A549 treated with ZK216348 at 1 μM for 4 hours (cell line): ENCODE results near the gene OPALIN. TPM values are rescaled to one million over a fixed set of nuclear protein-coding genes. Genes with fewer than 3 reads are reported as not detected.

ENCODE experiments used
- total RNA-seq: library from RNA; stranded (reverse); fragments of 200-300 nt; extraction: Qiagen RNA extraction; gene quantifications from 5 replicates; pipeline ENCODE4 v1.2.3, GENCODE V29; 2022; ENCODE audit warnings: low read depth

Gene OPALIN, protein sequence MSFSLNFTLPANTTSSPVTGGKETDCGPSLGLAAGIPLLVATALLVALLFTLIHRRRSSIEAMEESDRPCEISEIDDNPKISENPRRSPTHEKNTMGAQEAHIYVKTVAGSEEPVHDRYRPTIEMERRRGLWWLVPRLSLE
- not detected in 5 replicates for total RNA-seq

DNA sequence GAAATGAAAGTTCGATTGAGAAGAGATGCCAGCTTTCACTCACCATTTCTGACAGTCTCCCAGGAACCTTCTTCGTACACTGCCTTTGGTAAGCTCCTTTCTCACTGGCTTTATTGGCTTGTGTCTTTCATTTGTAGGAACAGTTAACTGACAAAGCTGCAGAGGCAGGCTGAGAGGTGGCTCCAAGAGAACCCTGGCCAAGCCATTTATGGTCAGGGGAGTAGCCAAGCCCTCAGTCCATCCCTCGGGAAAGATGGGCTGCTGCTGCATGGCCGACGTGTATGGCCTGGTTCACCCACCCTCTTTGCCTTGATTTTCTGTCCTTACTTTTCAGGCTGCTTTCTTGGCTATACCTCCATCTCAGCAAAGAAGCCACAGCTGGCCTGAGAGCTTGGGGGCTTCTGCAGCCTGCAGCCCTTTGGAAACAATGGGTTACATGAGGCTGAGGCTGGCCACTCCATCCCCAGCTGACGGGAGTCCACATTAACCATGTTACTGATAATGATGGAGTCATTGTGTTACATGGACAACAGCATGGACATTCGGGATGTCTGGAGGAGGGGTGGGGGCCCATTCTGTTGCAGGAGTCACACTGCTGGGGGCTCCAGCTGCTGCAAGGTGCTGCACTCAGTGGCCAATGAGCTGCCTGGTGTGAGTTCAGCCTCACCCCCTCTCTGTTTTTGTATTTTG lies at the start of gene OPALIN:
Gene OPALIN (minus strand): TSS at position 152 of the 690 bp plus-strand sequence. CDS start 106 bp downstream, at position 46.

DNA sequence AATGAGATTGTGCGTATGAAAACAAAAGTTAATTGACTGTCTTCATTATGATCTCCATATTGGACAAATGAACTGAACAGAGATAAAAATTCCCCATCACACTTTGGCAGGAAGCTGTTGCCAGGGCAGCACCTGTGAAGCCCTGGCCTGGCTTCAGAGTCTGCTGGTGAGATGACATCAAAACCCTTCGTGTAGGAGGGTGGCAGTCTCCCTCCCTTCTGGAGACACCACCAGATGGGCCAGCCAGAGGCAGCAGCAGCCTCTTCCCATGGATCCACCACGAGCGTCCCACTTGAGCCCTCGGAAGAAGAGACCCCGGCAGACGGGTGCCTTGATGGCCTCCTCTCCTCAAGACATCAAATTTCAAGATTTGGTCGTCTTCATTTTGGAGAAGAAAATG lies 54.6 kb downstream of the OPALIN start, which contains the start of gene DNTT:
Gene DNTT (plus strand): TSS at position 205 of the 400 bp plus-strand sequence. CDS start 64 bp downstream, at position 269.

Other genes with a start within 250 kb of the OPALIN start
- 3.8 to 9.3 TPM (median 6.8 TPM) in 5 replicates for gene ZNF518A, start 228.7 kb downstream of the OPALIN start, total RNA-seq
- gene BLNK, start 87.4 kb downstream of the OPALIN start, total RNA-seq: not detected in 5 replicates
- gene DNTT, start 54.6 kb downstream of the OPALIN start, total RNA-seq: not detected in 5 replicates
- 0.08 to 0.16 TPM (median 0.12 TPM) in 4 of 5 replicates, not detected in the other for gene TLL2, start 154.9 kb upstream of the OPALIN start, total RNA-seq
- gene TM9SF3, start 228.0 kb upstream of the OPALIN start, total RNA-seq: 34.7 to 105 TPM (median 83.0 TPM) in 5 replicates